ENCODE data around the gene USP3. TPM values are rescaled to one million over a fixed set of nuclear protein-coding genes. Genes with fewer than 3 reads are reported as not detected.

Gene USP3
- total and polyA plus RNA-seq, 2 of the 13 experiments (the other 11 are each of a cell fraction or from before 2014, with no cell fraction given): 14.3 to 61.2 TPM

DNA sequence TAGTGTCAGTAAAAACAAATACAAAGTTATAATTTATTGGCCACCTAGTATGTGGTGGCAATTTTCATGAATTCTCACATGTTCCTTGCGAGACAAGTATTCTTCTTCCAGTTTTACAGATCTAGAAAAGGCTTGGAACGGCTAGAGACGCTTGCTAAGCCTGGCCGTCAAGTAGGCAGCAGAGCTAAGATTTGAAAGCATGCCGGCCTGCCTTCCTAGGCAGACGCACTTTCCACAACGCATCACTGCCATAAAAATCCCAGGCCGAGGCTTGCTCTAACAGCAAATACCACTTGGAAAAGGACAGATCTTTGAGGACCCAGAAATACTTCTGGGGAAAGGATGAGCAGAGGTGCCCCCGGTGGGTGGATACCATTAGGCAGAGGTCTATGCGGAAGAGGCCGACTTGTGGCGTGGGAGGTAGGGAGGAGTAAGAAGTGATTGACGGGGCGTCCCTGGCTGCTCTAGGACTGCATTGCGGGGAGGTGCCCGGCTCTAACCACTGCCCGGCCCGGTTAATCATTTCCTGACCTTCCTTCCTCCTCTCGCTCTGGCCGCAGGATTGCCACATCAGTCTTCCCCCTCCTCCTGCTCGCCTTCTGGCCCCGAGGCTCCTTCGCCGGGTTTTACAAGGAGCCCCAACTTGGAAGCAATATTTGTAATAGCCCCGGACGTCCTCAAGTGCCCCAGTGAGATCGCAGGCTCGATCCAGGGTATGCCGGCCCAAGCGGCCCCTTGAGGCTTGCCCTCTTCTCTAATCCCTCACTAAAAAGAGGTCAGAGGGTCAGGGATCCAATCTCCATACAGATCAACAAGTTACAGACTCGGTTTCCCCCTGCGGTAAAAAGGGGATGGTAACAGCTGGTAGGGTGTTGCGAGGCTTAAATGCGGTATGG lies 1.3 kb upstream of the USP3 start (continued):
- TF ChIP-seq ZNF850 (CRISPR knock-in tag; conservative IDR thresholded peaks at IDR 0.05) (0 out of 2 replicates have a peak, but pooled peaks have one; percentile 8), ZNF652 (CRISPR knock-in tag; IDR thresholded peaks at IDR 0.05; ENCODE audit: borderline replicate concordance, low read depth) (no peak), CC2D1A (CRISPR knock-in tag; IDR thresholded peaks at IDR 0.05) (no peak), NFKB2 (CRISPR knock-in tag; IDR thresholded peaks at IDR 0.05; ENCODE audit: borderline replicate concordance) (0 out of 2 replicates have a peak, but pooled peaks have one; percentile 45), KDM2A (CRISPR knock-in tag; IDR thresholded peaks at IDR 0.05; ENCODE audit: borderline replicate concordance, low read depth) (peak; percentile 32; the same call in 1 of the 2 replicates), MYNN (CRISPR knock-in tag; IDR thresholded peaks at IDR 0.05; ENCODE audit: low read depth) (no peak), CCDC6 (CRISPR knock-in tag; IDR thresholded peaks at IDR 0.05) (no peak), ZSCAN9 (CRISPR knock-in tag; IDR thresholded peaks at IDR 0.05; ENCODE audit: borderline replicate concordance) (0 out of 2 replicates have a peak, but pooled peaks have one; percentile 24), FOSL2 (CRISPR knock-in tag; IDR thresholded peaks at IDR 0.05) (peak; percentile 34; the same call in 1 of the 2 replicates)
- TF ChIP-seq, protein P1, sequence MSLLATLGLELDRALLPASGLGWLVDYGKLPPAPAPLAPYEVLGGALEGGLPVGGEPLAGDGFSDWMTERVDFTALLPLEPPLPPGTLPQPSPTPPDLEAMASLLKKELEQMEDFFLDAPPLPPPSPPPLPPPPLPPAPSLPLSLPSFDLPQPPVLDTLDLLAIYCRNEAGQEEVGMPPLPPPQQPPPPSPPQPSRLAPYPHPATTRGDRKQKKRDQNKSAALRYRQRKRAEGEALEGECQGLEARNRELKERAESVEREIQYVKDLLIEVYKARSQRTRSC (CRISPR knock-in tag; IDR thresholded peaks at IDR 0.05; ENCODE audit: low read depth): peak; percentile 3; the same call in 1 of the 2 replicates
- TF ChIP-seq, protein P2, sequence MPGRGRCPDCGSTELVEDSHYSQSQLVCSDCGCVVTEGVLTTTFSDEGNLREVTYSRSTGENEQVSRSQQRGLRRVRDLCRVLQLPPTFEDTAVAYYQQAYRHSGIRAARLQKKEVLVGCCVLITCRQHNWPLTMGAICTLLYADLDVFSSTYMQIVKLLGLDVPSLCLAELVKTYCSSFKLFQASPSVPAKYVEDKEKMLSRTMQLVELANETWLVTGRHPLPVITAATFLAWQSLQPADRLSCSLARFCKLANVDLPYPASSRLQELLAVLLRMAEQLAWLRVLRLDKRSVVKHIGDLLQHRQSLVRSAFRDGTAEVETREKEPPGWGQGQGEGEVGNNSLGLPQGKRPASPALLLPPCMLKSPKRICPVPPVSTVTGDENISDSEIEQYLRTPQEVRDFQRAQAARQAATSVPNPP (CRISPR knock-in tag; IDR thresholded peaks at IDR 0.05): 0 out of 2 replicates have a peak, but pooled peaks have one; percentile 52
- TF ChIP-seq, protein P3, sequence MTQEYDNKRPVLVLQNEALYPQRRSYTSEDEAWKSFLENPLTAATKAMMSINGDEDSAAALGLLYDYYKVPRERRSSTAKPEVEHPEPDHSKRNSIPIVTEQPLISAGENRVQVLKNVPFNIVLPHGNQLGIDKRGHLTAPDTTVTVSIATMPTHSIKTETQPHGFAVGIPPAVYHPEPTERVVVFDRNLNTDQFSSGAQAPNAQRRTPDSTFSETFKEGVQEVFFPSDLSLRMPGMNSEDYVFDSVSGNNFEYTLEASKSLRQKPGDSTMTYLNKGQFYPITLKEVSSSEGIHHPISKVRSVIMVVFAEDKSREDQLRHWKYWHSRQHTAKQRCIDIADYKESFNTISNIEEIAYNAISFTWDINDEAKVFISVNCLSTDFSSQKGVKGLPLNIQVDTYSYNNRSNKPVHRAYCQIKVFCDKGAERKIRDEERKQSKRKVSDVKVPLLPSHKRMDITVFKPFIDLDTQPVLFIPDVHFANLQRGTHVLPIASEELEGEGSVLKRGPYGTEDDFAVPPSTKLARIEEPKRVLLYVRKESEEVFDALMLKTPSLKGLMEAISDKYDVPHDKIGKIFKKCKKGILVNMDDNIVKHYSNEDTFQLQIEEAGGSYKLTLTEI (CRISPR knock-in tag; conservative IDR thresholded peaks at IDR 0.05): no peak
- TF ChIP-seq, protein P4, sequence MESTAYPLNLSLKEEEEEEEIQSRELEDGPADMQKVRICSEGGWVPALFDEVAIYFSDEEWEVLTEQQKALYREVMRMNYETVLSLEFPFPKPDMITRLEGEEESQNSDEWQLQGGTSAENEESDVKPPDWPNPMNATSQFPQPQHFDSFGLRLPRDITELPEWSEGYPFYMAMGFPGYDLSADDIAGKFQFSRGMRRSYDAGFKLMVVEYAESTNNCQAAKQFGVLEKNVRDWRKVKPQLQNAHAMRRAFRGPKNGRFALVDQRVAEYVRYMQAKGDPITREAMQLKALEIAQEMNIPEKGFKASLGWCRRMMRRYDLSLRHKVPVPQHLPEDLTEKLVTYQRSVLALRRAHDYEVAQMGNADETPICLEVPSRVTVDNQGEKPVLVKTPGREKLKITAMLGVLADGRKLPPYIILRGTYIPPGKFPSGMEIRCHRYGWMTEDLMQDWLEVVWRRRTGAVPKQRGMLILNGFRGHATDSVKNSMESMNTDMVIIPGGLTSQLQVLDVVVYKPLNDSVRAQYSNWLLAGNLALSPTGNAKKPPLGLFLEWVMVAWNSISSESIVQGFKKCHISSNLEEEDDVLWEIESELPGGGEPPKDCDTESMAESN (CRISPR knock-in tag; conservative IDR thresholded peaks at IDR 0.05): 0 out of 2 replicates have a peak, but pooled peaks have one; percentile 17
- TF ChIP-seq, protein P5, sequence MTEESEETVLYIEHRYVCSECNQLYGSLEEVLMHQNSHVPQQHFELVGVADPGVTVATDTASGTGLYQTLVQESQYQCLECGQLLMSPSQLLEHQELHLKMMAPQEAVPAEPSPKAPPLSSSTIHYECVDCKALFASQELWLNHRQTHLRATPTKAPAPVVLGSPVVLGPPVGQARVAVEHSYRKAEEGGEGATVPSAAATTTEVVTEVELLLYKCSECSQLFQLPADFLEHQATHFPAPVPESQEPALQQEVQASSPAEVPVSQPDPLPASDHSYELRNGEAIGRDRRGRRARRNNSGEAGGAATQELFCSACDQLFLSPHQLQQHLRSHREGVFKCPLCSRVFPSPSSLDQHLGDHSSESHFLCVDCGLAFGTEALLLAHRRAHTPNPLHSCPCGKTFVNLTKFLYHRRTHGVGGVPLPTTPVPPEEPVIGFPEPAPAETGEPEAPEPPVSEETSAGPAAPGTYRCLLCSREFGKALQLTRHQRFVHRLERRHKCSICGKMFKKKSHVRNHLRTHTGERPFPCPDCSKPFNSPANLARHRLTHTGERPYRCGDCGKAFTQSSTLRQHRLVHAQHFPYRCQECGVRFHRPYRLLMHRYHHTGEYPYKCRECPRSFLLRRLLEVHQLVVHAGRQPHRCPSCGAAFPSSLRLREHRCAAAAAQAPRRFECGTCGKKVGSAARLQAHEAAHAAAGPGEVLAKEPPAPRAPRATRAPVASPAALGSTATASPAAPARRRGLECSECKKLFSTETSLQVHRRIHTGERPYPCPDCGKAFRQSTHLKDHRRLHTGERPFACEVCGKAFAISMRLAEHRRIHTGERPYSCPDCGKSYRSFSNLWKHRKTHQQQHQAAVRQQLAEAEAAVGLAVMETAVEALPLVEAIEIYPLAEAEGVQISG (CRISPR knock-in tag; IDR thresholded peaks at IDR 0.05): peak; percentile 83
- TF ChIP-seq, protein P6, sequence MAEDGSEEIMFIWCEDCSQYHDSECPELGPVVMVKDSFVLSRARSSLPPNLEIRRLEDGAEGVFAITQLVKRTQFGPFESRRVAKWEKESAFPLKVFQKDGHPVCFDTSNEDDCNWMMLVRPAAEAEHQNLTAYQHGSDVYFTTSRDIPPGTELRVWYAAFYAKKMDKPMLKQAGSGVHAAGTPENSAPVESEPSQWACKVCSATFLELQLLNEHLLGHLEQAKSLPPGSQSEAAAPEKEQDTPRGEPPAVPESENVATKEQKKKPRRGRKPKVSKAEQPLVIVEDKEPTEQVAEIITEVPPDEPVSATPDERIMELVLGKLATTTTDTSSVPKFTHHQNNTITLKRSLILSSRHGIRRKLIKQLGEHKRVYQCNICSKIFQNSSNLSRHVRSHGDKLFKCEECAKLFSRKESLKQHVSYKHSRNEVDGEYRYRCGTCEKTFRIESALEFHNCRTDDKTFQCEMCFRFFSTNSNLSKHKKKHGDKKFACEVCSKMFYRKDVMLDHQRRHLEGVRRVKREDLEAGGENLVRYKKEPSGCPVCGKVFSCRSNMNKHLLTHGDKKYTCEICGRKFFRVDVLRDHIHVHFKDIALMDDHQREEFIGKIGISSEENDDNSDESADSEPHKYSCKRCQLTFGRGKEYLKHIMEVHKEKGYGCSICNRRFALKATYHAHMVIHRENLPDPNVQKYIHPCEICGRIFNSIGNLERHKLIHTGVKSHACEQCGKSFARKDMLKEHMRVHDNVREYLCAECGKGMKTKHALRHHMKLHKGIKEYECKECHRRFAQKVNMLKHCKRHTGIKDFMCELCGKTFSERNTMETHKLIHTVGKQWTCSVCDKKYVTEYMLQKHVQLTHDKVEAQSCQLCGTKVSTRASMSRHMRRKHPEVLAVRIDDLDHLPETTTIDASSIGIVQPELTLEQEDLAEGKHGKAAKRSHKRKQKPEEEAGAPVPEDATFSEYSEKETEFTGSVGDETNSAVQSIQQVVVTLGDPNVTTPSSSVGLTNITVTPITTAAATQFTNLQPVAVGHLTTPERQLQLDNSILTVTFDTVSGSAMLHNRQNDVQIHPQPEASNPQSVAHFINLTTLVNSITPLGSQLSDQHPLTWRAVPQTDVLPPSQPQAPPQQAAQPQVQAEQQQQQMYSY (CRISPR knock-in tag; IDR thresholded peaks at IDR 0.05): peak; percentile 97

Data from HepG2 (cell line).